Tibial nerve (tissue), 3 donors: ENCODE measurements around the gene FNBP1L.

Experiments used
- CTCF ChIP-seq, 5 experiments: fragments of 200-600 bp in 3 of 5; fragments of 450-650 bp in 2 of 5; sonication (generic) in 3 of 5; IDR thresholded peaks; one replicate each; pipeline ENCODE4 v1.5.1; 2016 to 2019; ENCODE audit warnings: antibody characterized with exemption in 5 of 5, mild to moderate bottlenecking in 3 of 5, moderate library complexity in 2 of 5
- POLR2A ChIP-seq, 2 donors: fragments of 450-650 bp; IDR thresholded peaks; one replicate each; pipeline ENCODE4 v1.6.1; 2017; ENCODE audit warnings: antibody characterized with exemption in 2 of 2, mild to moderate bottlenecking in 2 of 2, moderate library complexity in 2 of 2

DNA sequence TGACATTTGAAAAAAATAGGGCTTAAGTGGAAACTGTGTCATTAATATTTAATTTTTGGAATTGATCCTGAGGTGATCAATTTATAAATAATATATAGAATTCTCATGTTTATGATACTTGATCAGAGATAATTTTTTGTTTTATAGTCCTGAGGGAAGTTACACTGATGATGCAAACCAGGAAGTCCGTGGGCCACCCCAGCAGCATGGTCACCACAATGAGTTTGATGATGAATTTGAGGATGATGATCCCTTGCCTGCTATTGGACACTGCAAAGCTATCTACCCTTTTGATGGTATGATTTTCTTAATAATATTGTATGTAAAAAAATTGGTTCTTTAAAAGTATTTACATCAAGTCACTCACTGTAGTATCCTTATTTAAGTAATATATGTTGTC, 101.2 kb downstream of the FNBP1L start:
- TF ChIP-seq POLR2A (IDR thresholded peaks at IDR 0.05) (no peak), CTCF (IDR thresholded peaks at IDR 0.05) (no peak)
